HAP-1 (cell line): ENCODE measurements around the gene TTC14.
"Not testable (repeated sequence)": the region's sequence is repeated elsewhere in the genome, so short reads cannot be mapped to it uniquely, and the experiment has no call there.

ENCODE experiments used
- DNase-seq, 2 experiments: peaks; one replicate each; pipeline ENCODE4 v3.0.0-alpha.2; 2016 to 2020; ENCODE audit warnings: low spot score in 2 of 2
- H3K27me3 ChIP-seq: fragments of 250-450 bp; sonication (Bioruptor Pico); 2 replicates; pipeline ENCODE4 v1.5.1; 2020; ENCODE audit warnings: low read depth, mild to moderate bottlenecking, moderate library complexity
- H3K36me3 ChIP-seq: fragments of 250-450 bp; sonication (Bioruptor Pico); replicated peaks from 2 replicates; pipeline ENCODE4 v1.5.1; 2020; ENCODE audit warnings: mild to moderate bottlenecking
- H3K4me1 ChIP-seq: fragments of 250-450 bp; sonication (Bioruptor Pico); 2 replicates; pipeline ENCODE4 v1.5.1; 2020; ENCODE audit warnings: mild to moderate bottlenecking
- H3K4me3 ChIP-seq: fragments of 250-450 bp; sonication (Bioruptor Pico); 2 replicates; pipeline ENCODE4 v1.5.1; 2020; ENCODE audit warnings: mild to moderate bottlenecking, moderate library complexity
- H3K9me3 ChIP-seq: fragments of 250-450 bp; sonication (Bioruptor Pico); 2 replicates; pipeline ENCODE4 v1.5.1; 2020; ENCODE audit warnings: mild to moderate bottlenecking, moderate library complexity
- in situ Hi-C: fragments of 300-500 bp; cut with MboI; formaldehyde crosslinking; loops from 3 replicates; pipeline ENCODE4 v1.14.3; 2020; ENCODE audit warnings: low sequenced_read_pairs, inconsistent platforms, mixed read lengths

The TTC14 gene

DNA sequence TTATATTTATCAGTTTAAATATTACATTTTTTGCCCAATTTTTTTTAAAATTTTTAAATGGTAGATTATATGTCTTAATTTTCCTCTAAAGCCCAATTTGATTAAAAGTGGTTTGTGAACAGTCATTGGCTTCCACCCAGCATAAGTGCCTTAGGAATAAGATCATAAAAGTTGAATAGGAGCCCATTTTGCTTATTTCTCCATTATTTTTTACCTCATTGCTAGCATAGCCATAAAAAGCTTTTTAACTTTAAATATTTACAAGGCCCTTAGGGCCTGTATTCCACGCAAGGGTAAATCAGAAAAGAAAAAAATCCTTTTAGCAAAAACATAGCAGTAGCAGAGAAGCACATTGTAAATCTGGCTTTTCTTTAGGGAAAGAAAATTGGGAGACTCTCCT is 9.0 kb downstream of the TTC14 start:
- H3K27me3 ChIP-seq, result no peaks in the 10 kb centered on the region
- H3K4me3 ChIP-seq, result no peak overlapping the region
- peak in 1 of 2 experiments; percentile 12 for DNase-seq
- H3K4me1 ChIP-seq, result no peaks in the 10 kb centered on the region
- peaks cover 66% of the 10 kb centered on the region for H3K36me3 ChIP-seq
- no peaks in the 10 kb centered on the region for H3K9me3 ChIP-seq
- in situ Hi-C loops, result no loop called here

DNA sequence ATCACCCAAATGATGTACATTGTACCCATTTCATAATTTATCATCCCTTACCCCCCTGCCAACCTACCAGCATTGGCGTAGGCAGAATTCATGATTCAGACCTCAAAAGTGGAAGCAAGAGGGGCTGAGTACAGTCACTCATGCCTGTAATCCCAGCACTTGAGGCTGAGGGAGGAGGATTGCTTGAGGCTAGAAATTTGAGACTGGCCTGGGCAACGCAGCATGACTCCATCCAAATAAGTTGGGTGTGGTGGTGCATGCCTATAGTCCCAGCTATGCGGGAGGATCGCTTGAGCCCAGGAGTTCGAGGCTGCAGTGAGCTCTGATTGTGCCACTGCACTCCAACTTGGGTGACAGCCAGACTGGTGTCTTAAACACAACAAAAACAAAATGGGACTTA is 10.4 kb downstream of the TTC14 start:
- H3K4me1 ChIP-seq, result no peaks in the 10 kb centered on the region
- H3K4me3 ChIP-seq, result no peak overlapping the region
- no peak for DNase-seq
- H3K9me3 ChIP-seq, result no peaks in the 10 kb centered on the region
- peaks cover 52% of the 10 kb centered on the region for H3K36me3 ChIP-seq
- no peaks in the 10 kb centered on the region for H3K27me3 ChIP-seq
- in situ Hi-C loops, result no loop called here

- H3K27me3 ChIP-seq, result no peaks in the 10 kb centered on the region
- peaks cover 21% of the 10 kb centered on the region for H3K36me3 ChIP-seq
- DNase-seq, result no peak
- no peak overlapping the region for H3K4me3 ChIP-seq
- in situ Hi-C loops, result no loop called here
- H3K4me1 ChIP-seq, result no peaks in the 10 kb centered on the region
- H3K9me3 ChIP-seq, result no peaks in the 10 kb centered on the region
Observed at GRCh38 chr3:180615954-180616353, 14.0 kb downstream of the TTC14 start.

- Histone ChIP-seq H3K36me3 (peaks cover 10% of the 10 kb centered on the region), H3K27me3 (no peaks in the 10 kb centered on the region), H3K4me1 (no peaks in the 10 kb centered on the region), H3K9me3 (no peaks in the 10 kb centered on the region), H3K4me3 (no peak overlapping the region)
- no peak for DNase-seq
- in situ Hi-C loops, result no loop called here
Observed at GRCh38 chr3:180617049-180617448, 15.1 kb downstream of the TTC14 start.

- H3K36me3 ChIP-seq, H3K4me3 ChIP-seq, H3K9me3 ChIP-seq, H3K27me3 ChIP-seq, in situ Hi-C loops, DNase-seq, H3K4me1 ChIP-seq: not testable (repeated sequence)
Observed at GRCh38 chr3:180618563-180618962, 16.6 kb downstream of the TTC14 start.

- H3K4me3 ChIP-seq, result no peak overlapping the region
- H3K36me3 ChIP-seq, result no peaks in the 10 kb centered on the region; the same call in none of the 2 replicates
- in situ Hi-C loops, result no loop called here
- no peak for DNase-seq
- peaks cover under 1% of the 10 kb centered on the region; the same call in 1 of the 2 replicates for H3K4me1 ChIP-seq
- H3K9me3 ChIP-seq, result no peaks in the 10 kb centered on the region
- H3K27me3 ChIP-seq, result no peaks in the 10 kb centered on the region
Observed at GRCh38 chr3:180619723-180620122, 17.8 kb downstream of the TTC14 start.

- Histone ChIP-seq H3K4me3 (no peak overlapping the region), H3K36me3 (no peaks in the 10 kb centered on the region), H3K9me3 (no peaks in the 10 kb centered on the region), H3K4me1 (peaks cover 2% of the 10 kb centered on the region; the same call in 1 of the 2 replicates), H3K27me3 (no peaks in the 10 kb centered on the region)
- in situ Hi-C loops, result no loop called here
- DNase-seq, result no peak
Observed at GRCh38 chr3:180624714-180625113, 22.8 kb downstream of the TTC14 start.

DNA sequence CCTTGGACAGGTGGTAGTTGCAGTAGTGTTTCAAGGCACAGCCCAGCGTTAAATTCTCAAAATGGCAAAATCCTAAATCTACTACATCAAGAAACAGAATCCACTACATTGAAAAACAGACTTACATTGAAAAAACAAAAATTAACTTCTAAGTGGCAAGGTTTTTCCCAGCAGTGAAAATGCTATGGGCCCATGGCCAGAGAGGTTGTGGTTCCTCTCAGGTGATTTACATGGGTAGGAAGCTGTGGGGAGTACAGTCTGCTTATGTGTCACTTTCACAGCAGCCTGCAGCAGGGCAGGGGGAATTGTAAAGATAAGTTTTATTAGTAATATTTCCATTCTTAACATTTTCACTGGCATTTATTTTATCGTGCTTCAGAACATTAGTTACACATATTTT is 24.9 kb downstream of the TTC14 start:
- Histone ChIP-seq H3K4me1 (peaks cover 2% of the 10 kb centered on the region; the same call in 1 of the 2 replicates), H3K27me3 (no peaks in the 10 kb centered on the region), H3K9me3 (no peaks in the 10 kb centered on the region), H3K4me3 (no peak overlapping the region), H3K36me3 (no peaks in the 10 kb centered on the region)
- in situ Hi-C loops, result no loop called here
- no peak for DNase-seq

- Histone ChIP-seq H3K9me3 (no peaks in the 10 kb centered on the region), H3K36me3 (no peaks in the 10 kb centered on the region), H3K4me1 (no peaks in the 10 kb centered on the region), H3K27me3 (peaks cover 3% of the 10 kb centered on the region; the same call in 1 of the 2 replicates), H3K4me3 (no peak overlapping the region)
- no peak for DNase-seq
- in situ Hi-C loops, result no loop called here
Observed at GRCh38 chr3:180630371-180630770, 28.4 kb downstream of the TTC14 start.

DNA sequence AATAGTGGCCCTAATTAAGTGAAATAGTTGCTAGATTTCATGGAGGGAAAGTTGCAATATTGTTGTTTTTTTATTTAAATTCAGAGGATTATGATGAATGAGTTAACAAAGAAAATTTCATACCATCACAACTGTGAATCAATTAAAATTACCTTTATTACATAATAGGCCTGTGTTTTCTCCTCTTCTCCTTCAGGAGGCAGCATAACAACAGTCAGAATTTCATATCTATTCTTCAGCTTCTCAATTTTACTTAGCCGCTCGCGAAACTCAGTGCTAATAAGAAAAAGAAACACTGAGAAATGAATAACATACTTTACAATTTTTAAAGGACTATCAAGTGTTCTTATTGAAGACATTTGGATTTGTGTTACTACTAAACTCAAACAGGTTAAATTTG is 29.4 kb downstream of the TTC14 start:
- DNase-seq, result peak in 1 of 2 experiments; percentile 16
- Histone ChIP-seq H3K4me1 (no peaks in the 10 kb centered on the region), H3K9me3 (no peaks in the 10 kb centered on the region), H3K27me3 (peaks cover 3% of the 10 kb centered on the region; the same call in 1 of the 2 replicates), H3K36me3 (no peaks in the 10 kb centered on the region), H3K4me3 (no peak overlapping the region)
- in situ Hi-C loops, result no loop called here

DNA sequence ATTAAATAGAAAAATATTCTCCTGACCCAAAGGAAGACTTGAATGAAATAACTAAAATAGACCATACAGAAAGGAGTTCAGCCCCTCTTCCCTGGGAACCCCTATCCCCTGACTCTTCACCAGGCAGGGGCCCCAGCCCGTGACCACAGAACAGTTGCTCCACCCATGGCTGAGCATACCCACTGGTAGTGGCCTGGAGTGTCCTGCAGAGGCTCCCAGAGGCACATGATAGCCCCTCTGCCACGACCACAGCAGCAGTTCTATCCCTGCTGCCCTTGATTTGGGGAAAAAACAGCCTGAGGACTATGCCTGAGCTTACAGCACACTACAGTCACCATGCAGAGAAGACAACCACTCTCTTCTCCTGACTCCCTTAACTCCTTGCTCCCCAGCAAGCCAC is 31.8 kb downstream of the TTC14 start:
- DNase-seq, result peak in 1 of 2 experiments; percentile 13
- Histone ChIP-seq H3K36me3 (no peaks in the 10 kb centered on the region), H3K27me3 (peaks cover 3% of the 10 kb centered on the region; the same call in 1 of the 2 replicates), H3K4me3 (no peak overlapping the region), H3K4me1 (no peaks in the 10 kb centered on the region), H3K9me3 (no peaks in the 10 kb centered on the region)
- in situ Hi-C loops, result no loop called here

- H3K4me3 ChIP-seq, result no peak overlapping the region
- H3K27me3 ChIP-seq, result peaks cover 5% of the 10 kb centered on the region; the same call in 1 of the 2 replicates
- no peaks in the 10 kb centered on the region for H3K4me1 ChIP-seq
- H3K9me3 ChIP-seq, result no peaks in the 10 kb centered on the region
- in situ Hi-C loops, result no loop called here
- H3K36me3 ChIP-seq, result no peaks in the 10 kb centered on the region
- no peak for DNase-seq
Observed at GRCh38 chr3:180640987-180641386, 39.0 kb downstream of the TTC14 start.

- H3K27me3 ChIP-seq, result peaks cover 8% of the 10 kb centered on the region; the same call in 1 of the 2 replicates
- peak in 1 of 2 experiments; percentile 46 for DNase-seq
- no peaks in the 10 kb centered on the region for H3K9me3 ChIP-seq
- no peaks in the 10 kb centered on the region for H3K36me3 ChIP-seq
- in situ Hi-C loops, result no loop called here
- H3K4me1 ChIP-seq, result no peaks in the 10 kb centered on the region
- H3K4me3 ChIP-seq, result no peak overlapping the region
Observed at GRCh38 chr3:180646187-180646790, 44.3 kb downstream of the TTC14 start.

- Histone ChIP-seq H3K4me3 (no peak overlapping the region), H3K36me3 (no peaks in the 10 kb centered on the region), H3K9me3 (no peaks in the 10 kb centered on the region), H3K27me3 (peaks cover 10% of the 10 kb centered on the region), H3K4me1 (peaks cover 4% of the 10 kb centered on the region; the same call in 1 of the 2 replicates)
- no peak for DNase-seq
- in situ Hi-C loops, result no loop called here
Observed at GRCh38 chr3:180656406-180656805, 54.4 kb downstream of the TTC14 start.

GRCh38 chr3:180657094-180657493 is 55.1 kb downstream of the TTC14 start:
- in situ Hi-C loops, result no loop called here
- Histone ChIP-seq H3K27me3 (peaks cover 10% of the 10 kb centered on the region), H3K9me3 (no peaks in the 10 kb centered on the region), H3K4me3 (no peak overlapping the region), H3K36me3 (no peaks in the 10 kb centered on the region), H3K4me1 (peaks cover 4% of the 10 kb centered on the region; the same call in 1 of the 2 replicates)
- DNase-seq, result no peak
